NB4 (cell line): ENCODE data around the gene VAV2.

ENCODE experiments used
- MYC ChIP-seq: IDR thresholded peaks from 2 replicates; pipeline ENCODE4 v1.6.1; 2011; ENCODE audit warnings: low read depth, low read length
- POLR2A ChIP-seq: IDR thresholded peaks from 2 replicates; pipeline ENCODE4 v1.6.1; 2011; ENCODE audit warnings: mild to moderate bottlenecking; ENCODE audit not compliant: insufficient read length; ENCODE audit errors: extremely low read depth
- TF ChIP-seq, protein P1 (sequence below): IDR thresholded peaks from one replicate; pipeline ENCODE4 v1.5.1; 2012; ENCODE audit warnings: low read depth, low read length
- TF ChIP-seq, protein P2 (sequence below): IDR thresholded peaks from 2 replicates; pipeline ENCODE4 v1.6.1; 2011; ENCODE audit warnings: low read depth, low read length

DNA sequence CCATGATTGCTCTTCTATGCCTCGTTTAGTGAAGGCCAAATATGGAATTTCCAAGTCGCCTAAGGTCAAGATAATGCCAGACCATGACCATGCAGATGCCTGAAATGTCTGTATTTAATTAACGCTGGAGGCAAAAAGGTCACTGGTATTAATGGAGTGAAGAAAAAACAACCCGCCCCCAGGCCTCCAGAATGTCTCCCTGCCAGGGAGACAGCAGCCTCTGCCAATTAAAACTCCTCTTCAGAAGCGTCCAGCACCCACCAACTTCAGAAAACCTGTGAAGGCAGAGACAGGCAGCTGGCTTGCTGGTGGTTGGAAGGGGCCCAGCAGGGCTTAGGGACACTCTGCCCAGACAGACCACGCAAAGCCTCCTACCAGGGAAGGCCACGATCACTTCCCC is 94.4 kb downstream of the VAV2 start:
- no peak for TF ChIP-seq POLR2A
- TF ChIP-seq, protein P1, sequence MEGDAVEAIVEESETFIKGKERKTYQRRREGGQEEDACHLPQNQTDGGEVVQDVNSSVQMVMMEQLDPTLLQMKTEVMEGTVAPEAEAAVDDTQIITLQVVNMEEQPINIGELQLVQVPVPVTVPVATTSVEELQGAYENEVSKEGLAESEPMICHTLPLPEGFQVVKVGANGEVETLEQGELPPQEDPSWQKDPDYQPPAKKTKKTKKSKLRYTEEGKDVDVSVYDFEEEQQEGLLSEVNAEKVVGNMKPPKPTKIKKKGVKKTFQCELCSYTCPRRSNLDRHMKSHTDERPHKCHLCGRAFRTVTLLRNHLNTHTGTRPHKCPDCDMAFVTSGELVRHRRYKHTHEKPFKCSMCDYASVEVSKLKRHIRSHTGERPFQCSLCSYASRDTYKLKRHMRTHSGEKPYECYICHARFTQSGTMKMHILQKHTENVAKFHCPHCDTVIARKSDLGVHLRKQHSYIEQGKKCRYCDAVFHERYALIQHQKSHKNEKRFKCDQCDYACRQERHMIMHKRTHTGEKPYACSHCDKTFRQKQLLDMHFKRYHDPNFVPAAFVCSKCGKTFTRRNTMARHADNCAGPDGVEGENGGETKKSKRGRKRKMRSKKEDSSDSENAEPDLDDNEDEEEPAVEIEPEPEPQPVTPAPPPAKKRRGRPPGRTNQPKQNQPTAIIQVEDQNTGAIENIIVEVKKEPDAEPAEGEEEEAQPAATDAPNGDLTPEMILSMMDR: no peak
- TF ChIP-seq MYC: no peak
- TF ChIP-seq, protein P2, sequence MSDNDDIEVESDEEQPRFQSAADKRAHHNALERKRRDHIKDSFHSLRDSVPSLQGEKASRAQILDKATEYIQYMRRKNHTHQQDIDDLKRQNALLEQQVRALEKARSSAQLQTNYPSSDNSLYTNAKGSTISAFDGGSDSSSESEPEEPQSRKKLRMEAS: no peak
